HG03354 (cell line): Measurements from ENCODE around the gene SLC9A3.

Source experiments
- ATAC-seq: cut with Tn5 transposase; IDR thresholded peaks from one replicate; pipeline ENCODE4 v1.9.1; 2021; ENCODE audit warnings: mild to moderate bottlenecking; ENCODE audit not compliant: unreplicated experiment, poor library complexity, severe bottlenecking

The SLC9A3 gene

GRCh38 chr5:469752-470483 lies 54.3 kb downstream of the SLC9A3 start:
- no peak for ATAC-seq

DNA sequence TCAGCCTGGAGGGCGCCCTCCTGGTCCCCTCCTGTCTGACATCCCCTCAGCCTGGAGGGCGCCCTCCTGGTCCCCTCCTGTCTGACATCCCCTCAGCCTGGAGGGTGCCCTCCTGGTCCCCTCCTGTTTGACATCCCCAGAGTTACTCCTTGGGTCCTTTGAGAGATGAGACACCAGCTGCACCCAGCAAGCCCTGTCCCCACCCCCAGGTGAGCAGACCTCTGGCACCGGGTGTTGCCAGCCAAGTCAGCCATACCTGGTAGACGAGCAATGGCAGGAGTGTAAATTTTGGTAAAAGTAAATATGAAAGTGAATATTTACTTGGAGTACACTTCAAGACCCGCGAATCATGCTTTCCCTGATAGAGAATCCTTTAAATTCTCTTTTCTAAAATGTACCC lies 55.8 kb downstream of the SLC9A3 start:
- ATAC-seq: no peak

DNA sequence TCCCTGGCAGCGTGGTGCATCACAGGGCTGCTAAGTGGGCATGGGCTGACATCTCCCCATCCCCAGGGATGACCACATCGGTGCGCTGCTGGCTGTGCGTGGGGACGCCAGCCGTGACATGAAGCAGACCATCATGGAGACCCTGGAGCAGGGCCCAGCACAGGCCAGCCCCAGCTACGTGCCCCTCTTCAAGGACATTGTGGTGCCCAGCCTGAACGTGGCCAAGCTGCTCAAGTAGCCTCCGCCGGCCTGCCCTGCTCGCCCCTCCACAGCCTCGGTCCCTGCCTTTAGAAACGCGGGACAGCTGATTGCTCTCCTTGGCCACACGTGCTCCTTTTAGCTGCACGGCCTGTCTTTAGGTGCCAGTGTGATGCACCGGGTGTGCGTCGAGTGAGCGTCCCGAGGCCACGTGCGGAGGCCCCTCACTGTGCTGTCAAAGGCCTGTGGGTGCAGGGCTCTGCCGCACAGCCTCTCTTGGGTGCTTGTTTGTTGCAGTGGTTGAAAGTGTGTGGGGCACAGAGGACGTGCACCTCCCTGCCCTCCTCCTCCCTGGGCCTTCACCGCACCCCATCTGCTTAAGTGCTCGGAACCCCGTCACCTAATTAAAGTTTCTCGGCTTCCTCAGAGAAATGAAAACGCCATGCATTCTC lies 57.5 kb downstream of the SLC9A3 start:
- ATAC-seq: no peak

GRCh38 chr5:465591-466403 lies 58.5 kb downstream of the SLC9A3 start:
- ATAC-seq: no peak

DNA sequence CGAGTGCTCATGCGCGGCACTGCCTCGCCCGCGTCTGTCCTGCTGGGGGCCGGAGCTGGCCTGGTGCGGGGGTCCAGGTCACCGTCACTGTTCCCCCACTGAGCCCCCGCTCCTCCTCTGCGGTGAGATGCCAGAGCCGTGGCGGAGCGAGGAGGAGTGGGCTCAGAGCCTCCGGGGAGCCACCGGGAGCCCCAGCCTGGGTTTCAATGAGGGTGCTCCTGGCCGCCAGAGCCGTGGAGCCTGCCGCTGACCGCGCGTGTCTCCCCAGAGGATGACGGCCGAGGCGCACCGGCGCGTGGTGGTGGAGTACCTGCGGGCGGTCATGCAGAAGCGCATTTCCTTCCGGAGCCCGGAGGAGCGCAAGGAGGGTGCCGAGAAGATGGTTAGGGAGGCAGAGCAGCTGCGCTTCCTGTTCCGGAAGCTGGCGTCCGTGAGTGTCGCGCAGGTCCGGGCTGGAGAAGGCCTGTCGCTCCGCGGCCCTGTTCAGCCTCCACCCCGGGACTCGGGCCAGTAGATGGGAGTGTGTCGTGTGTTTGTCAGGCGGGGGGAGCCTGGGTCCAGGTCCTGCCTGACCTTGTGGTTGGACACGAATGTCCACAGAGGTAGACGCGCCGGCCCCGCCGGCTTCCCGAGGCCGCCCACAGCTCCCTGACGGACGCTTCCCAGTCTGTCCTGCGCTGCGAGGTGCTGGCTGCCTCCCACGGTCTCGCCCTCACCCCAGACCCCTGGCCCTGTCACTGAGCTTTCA lies 59.2 kb downstream of the SLC9A3 start:
- no peak for ATAC-seq

DNA sequence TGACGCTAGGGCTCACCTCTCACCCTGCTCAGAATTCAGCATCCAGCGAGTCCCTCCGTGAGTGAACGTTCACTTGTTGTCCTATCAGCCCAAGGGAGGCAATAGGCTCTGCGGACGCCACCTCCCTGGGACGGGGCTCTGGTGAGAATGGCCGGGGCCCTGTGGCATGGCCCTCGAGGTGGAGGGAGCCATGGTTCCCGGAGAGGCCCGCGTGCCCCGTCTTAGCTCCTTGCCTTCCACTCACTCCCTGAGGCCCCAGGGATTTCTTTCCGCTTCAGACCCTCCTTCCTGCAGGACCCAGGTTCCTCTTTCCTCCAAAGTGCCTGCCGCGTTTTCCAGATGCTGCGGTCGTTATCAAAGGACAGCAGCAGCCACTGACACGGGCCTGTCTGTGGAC lies 59.8 kb downstream of the SLC9A3 start:
- ATAC-seq: no peak

- no peak for ATAC-seq
Measured at GRCh38 chr5:463952-464351, 60.3 kb downstream of the SLC9A3 start.

DNA sequence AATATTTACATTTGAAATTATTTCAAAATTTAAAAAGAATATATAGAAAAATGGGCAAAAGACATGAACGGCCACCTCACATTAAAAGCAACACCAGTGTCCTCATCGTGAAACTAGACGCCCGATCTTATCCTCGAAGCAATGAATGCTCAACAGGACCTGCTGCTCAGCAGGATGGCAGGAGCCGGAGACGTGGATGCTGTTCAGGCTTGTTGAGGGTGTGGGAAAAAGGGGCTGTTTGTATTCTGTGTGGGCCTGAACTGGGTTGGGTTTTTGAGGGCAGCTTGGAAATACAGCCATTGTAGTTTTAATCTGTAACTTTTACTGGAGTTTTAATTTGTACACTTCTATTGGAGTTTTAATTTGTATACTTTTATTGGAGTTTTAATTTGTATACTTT lies 60.9 kb downstream of the SLC9A3 start:
- no peak for ATAC-seq

DNA sequence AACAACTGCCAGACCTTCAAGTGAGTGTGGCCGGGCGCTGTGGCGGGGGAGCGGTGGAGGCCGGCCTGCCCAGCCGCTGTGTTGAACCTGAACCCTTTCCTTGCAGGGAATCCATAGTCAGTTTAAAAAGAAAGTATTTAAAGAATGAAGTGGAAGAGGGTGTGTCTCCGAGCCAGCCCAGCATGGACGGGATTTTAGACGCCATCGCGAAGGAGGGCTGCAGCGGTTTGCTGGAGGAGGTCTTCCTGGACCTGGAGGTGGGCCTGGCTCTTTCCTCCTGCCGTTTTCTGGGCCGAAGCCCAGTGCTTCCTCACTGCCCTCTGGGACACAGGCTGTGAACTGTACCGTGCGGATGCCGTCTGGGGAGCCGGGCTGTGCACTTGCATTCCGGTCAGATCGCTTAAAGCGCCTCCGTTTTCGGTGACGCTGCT lies 62.2 kb downstream of the SLC9A3 start:
- ATAC-seq: no peak

GRCh38 chr5:460273-460625 lies 64.0 kb downstream of the SLC9A3 start:
- no peak for ATAC-seq

DNA sequence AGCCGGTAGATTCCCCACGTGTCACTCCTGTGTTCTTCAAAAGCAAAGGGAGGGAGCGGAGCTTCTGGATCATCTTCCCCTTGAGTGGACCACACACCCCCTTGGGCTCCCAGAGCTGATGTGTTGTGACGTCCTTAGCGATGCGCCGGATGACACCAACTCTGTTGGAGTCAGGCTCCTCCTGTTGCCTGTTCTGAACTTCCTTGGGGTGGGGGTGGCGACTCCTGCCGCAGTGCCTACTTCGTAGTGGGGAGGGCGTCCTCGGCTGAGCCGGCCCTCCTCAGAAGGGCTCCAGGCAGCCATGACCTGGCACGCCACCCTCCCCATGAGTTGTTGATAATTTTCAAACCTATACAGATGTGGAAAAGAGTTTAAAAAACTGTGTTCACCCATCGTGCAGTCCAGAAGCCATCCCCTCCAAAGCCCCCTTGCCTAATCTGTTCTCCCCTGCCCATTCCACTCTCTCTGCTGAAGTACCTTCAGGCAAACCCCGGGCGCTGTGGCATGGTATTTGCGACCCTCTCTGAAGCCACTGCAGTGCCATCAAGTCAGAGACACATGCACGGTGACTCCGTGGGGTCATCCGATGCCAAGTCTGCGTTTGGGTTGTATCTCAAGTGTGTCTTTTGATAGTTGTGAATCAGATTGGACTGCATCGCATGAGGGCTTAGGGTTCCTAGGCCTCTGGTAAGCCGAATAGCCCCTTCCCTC lies 64.5 kb downstream of the SLC9A3 start:
- ATAC-seq: no peak

DNA sequence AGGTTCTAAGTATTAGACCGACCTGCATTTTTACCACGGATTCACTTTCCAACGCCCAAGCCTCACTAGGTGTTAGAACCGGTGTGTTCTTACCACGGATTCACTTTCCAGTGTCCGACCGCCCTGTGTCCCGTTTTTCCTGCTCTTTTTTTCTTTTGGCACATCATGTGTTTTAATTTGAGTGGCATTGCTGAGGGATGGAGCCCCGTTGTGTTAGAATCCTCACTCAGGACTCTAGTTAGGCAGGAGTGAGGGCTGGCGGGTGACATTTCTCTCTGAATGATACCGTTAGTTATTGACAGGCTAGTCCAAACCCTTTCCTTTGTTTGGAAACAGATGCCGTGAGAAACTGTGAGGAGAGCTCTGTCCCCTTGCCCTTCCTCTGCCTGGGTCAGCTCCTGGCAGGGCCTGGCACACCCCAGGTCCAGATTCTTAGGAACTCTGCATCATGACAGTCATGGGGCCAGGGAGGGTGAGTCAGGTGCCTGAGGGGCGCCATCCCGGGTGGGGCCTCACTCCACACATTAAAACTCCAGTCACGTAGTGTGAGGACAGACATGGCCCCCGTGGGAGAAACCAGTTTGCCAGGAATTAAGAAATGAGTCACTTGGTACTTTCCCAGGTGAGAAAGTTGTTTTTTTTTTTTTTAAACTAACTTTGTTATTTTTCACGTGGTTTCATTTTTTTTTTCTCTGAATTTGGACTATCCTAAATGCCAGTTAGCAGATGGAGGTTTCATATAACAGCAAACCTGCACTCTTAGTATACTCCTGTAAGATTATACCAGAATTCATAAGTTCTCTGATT lies 65.5 kb downstream of the SLC9A3 start:
- no peak for ATAC-seq

DNA sequence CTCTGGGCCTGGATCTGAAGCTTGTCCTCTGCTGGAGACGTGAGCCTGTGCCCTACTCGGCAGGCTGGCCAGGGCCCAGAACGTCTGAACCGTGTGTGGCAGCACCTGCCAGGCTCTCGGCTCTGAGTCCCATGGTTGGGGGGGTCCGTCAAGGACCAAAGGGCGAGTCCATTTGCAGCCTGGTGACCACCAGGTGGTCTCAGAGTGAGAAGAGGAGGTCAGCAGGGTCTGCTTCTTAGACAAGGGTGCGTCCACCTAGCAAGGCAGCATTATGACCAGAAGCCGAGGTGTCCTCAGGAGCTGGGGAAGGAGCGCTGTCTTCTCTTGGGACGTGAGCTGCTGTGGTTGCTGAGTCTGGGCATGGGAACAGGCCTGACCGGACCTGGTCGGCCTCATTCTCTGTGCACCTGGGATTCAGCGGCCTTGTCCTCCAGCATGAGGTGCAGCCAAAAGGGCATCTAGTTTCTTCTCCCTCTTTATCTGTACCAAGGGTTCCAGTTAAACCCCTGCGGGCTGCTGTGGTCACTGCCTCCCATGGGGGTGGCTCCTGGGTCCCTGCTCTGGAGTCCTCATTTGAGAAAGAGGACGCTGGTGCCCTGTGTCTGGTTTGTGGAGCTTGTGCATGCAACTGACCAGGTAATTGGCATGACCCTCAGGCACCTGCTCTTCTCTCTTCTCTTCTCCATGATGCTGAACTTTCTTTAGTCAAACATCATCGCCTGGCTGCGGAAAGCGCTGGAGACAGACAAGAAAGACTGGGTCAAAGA lies 66.9 kb downstream of the SLC9A3 start:
- no peak for ATAC-seq

DNA sequence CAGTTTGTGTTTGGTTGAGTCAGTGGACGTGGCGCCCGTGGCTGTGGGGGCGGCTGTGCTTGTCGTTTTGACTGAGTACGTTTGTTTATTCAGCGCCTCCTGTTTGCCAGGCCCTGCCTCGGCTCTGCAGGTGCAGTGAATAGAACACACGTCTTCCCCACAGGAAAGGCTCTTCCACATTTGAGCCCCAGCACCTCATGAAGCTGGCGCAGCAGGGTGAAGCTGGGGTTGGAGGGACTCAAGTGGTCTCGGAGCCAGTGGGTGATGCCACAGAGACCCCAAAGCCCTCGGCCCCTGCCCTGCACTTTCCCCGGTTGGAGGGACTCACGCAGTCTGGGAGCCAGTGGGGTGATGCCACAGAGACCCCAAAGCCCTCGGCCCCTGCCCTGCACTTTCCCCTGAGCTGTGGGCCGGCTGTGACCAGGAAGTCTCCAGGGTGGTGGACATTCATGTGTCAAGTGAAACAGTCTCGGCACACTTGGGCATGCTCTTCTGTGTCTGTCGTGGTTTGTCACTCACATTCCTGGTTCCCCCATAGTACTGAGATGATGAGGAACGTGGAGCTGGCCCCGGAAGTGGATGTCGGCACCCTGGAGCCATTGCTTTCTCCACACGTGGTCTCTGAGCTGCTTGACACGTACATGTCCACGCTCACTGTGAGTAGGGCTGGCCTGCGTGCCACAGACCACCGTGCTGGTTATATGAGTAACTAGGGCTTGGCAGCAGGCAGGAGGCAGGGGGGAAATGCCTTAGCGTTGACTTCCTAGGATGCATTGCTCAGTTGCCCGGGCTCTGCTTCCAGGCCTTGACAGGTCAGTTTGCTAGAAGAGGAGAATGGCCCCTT lies 67.7 kb downstream of the SLC9A3 start:
- no peak for ATAC-seq

GRCh38 chr5:455806-456205 lies 68.4 kb downstream of the SLC9A3 start:
- ATAC-seq: no peak

- no peak for ATAC-seq
Measured at GRCh38 chr5:454936-455335, 69.3 kb downstream of the SLC9A3 start.
